Caco-2 (cell line): ENCODE results near the gene CA12. TPM values are rescaled to one million over a fixed set of nuclear protein-coding genes. Genes with fewer than 3 reads are reported as not detected.

Experiments
- BruUV-seq: library from RNA; stranded (reverse); fragments of 400-500 nt; replicated peaks from 2 replicates; lab custom pipeline; 2021; lab: Mats Ljungman, UMichigan
- CTCF ChIA-PET: fragments of 300-600 bp; sonication (Branson Sonifier 250); formaldehyde crosslinking; loops from one replicate; lab custom pipeline; 2022; ENCODE audit warnings: antibody characterized with exemption; lab: Charles Lee
- POLR2A ChIA-PET: fragments of 300-600 bp; sonication (Branson Sonifier 250); formaldehyde crosslinking; loops from one replicate; lab custom pipeline; 2022; ENCODE audit warnings: antibody characterized with exemption; lab: Charles Lee
- DNase-seq, 2 experiments: peaks; one replicate each; pipeline versions ENCODE4 v3.0.0 to v3.0.0-alpha.2; 2020 to 2022
- H3K27me3 ChIP-seq: replicated peaks from 2 replicates; pipeline ENCODE4 v1.6.0; 2011; ENCODE audit warnings: low read length; ENCODE audit not compliant: control insufficient read depth, insufficient read depth
- H3K36me3 ChIP-seq: 2 replicates; pipeline ENCODE4 v1.5.1; 2011; ENCODE audit warnings: low read length; ENCODE audit not compliant: control insufficient read depth, insufficient read depth
- H3K4me1 ChIP-seq: fragments of 250-450 bp; sonication (Bioruptor Pico); 2 replicates; pipeline ENCODE4 v1.5.1; 2020; ENCODE audit warnings: mild to moderate bottlenecking
- H3K4me3 ChIP-seq: 2 replicates; pipeline ENCODE4 v1.5.1; 2011; ENCODE audit warnings: low read depth, mild to moderate bottlenecking, control low read depth, low read length
- H3K9me3 ChIP-seq: fragments of 250-450 bp; sonication (Bioruptor Pico); 2 replicates; pipeline ENCODE4 v1.5.1; 2020; ENCODE audit warnings: mild to moderate bottlenecking, moderate library complexity
- H3K27ac Mint-ChIP-seq: one replicate; pipeline ENCODE4 v1.8.0; 2022; ENCODE audit warnings: mixed read lengths; ENCODE audit not compliant: unreplicated experiment
- H3K27me3 Mint-ChIP-seq: one replicate; pipeline ENCODE4 v1.8.0; 2022; ENCODE audit warnings: mixed read lengths; ENCODE audit not compliant: insufficient read depth, unreplicated experiment
- H3K36me3 Mint-ChIP-seq: one replicate; pipeline ENCODE4 v1.8.0; 2022; ENCODE audit warnings: mild to moderate bottlenecking, mixed read lengths; ENCODE audit not compliant: insufficient read depth, unreplicated experiment
- H3K4me1 Mint-ChIP-seq: one replicate; pipeline ENCODE4 v1.8.0; 2022; ENCODE audit warnings: low read depth, mixed read lengths; ENCODE audit not compliant: unreplicated experiment
- H3K4me3 Mint-ChIP-seq: one replicate; pipeline ENCODE4 v1.8.0; 2022; ENCODE audit warnings: mild to moderate bottlenecking, moderate library complexity, mixed read lengths; ENCODE audit not compliant: unreplicated experiment
- H3K9me3 Mint-ChIP-seq: one replicate; pipeline ENCODE4 v1.8.0; 2022; ENCODE audit warnings: mixed read lengths; ENCODE audit not compliant: unreplicated experiment
- intact Hi-C: fragments of 100-400 bp; cut with micrococcal nuclease; formaldehyde crosslinking; loops from one replicate; pipeline ENCODE4 v1.10.0; 2022; ENCODE audit not compliant: unreplicated experiment
- total RNA-seq: library from RNA; stranded (reverse); gene quantifications from 2 replicates; pipeline ENCODE4 v1.2.3, GENCODE V29; 2022
- TF ChIP-seq, protein P1 (sequence below), 2 experiments: fragments of 200-600 bp in 1 of 2; IDR thresholded peaks; 1 replicate in 1 of 2; 2 replicates in 1 of 2; pipeline versions ENCODE4 v1.5.1 to v1.8.0; 2011 to 2022; ENCODE audit warnings: antibody characterized with exemption in 1 of 2, control low read depth in 1 of 2, inconsistent platforms in 1 of 2, low read depth in 1 of 2, low read length in 1 of 2, mild to moderate bottlenecking in 1 of 2, moderate library complexity in 1 of 2; ENCODE audit not compliant: insufficient read depth in 1 of 2, severe bottlenecking in 1 of 2, unreplicated experiment in 1 of 2

The CA12 gene
- total RNA-seq, 1 experiment from 2014 or later = 1.0 TPM

DNA sequence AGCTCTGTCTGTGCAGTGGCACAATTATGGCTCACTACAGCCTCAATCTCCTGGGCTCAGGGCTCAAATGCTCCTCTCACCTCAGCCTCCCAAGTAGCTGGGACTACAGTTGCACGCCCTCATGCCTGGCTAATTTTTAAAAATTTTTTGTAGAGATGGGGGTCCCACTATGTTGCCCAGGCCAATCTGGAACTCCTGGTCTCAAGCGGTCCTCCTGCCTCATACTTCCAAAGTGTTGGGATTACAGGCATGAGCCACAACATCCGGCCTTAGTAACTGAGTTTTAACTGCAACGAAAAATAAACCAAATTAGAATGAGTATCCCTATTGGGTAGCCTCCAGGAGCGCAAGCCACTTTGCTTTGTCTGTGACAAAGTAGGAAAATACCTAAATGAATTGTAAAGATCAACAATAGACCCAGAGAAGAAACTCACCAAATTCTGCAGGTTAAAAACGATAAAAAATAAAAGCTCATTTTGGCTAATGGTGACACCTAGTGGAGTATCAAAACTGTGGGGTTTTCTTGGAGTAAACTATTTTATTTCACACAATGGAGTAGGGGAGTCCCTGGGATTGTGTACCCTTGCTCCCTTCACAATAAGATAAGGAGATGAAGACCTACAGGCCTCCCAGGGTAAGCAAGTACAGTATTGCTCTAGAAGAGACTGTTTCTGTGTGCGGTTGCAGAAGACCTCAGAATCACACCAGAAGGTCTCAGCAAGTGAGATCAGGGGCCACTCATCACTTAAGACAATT is 21.0 kb upstream of the CA12 start:
- BruUV-seq = no TSS peak
- intact Hi-C loops = loop anchor here (1.0 to 10.0 kb wide), 2 partner anchors 114 to 358 kb away; partner anchors contain the start of gene TPM1
- H3K4me1 Mint-ChIP-seq = no peaks in the 10 kb centered on the region
- TF ChIP-seq, protein P1, sequence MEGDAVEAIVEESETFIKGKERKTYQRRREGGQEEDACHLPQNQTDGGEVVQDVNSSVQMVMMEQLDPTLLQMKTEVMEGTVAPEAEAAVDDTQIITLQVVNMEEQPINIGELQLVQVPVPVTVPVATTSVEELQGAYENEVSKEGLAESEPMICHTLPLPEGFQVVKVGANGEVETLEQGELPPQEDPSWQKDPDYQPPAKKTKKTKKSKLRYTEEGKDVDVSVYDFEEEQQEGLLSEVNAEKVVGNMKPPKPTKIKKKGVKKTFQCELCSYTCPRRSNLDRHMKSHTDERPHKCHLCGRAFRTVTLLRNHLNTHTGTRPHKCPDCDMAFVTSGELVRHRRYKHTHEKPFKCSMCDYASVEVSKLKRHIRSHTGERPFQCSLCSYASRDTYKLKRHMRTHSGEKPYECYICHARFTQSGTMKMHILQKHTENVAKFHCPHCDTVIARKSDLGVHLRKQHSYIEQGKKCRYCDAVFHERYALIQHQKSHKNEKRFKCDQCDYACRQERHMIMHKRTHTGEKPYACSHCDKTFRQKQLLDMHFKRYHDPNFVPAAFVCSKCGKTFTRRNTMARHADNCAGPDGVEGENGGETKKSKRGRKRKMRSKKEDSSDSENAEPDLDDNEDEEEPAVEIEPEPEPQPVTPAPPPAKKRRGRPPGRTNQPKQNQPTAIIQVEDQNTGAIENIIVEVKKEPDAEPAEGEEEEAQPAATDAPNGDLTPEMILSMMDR (IDR thresholded peaks at IDR 0.05; ENCODE audit: insufficient read depth in 1 of 2, low read depth in 1 of 2, low read length in 1 of 2, severe bottlenecking in 1 of 2, unreplicated experiment in 1 of 2) = peak; percentile 54 to 65
- H3K4me3 Mint-ChIP-seq = no peak overlapping the region
- H3K9me3 Mint-ChIP-seq = no peaks in the 10 kb centered on the region
- Histone ChIP-seq H3K9me3 (no peaks in the 10 kb centered on the region), H3K4me3 (no peak overlapping the region), H3K36me3 (no peaks in the 10 kb centered on the region), H3K4me1 (no peaks in the 10 kb centered on the region), H3K27me3 (no peaks in the 10 kb centered on the region)
- DNase-seq = peak in 1 of 2 experiments; percentile 32
- ChIA-PET POLR2A (interaction anchor here (0.6 kb wide), 2 partner anchors 15 to 101 kb away, joined by 3 to 4 read pairs; no protein-coding TSS in a partner anchor), CTCF (interaction anchor here (0.6 to 1.0 kb wide), 7 partner anchors 57 to 256 kb away, joined by 3 to 10 read pairs (median 3); partner anchors contain the start of gene RPS27L)
- no peak overlapping the region for H3K27ac Mint-ChIP-seq
- no peaks in the 10 kb centered on the region for H3K36me3 Mint-ChIP-seq
- H3K27me3 Mint-ChIP-seq = no peaks in the 10 kb centered on the region

- Mint-ChIP-seq H3K4me1 (no peaks in the 10 kb centered on the region), H3K36me3 (no peaks in the 10 kb centered on the region), H3K27me3 (no peaks in the 10 kb centered on the region), H3K27ac (no peak overlapping the region), H3K4me3 (no peak overlapping the region), H3K9me3 (no peaks in the 10 kb centered on the region)
- TF ChIP-seq, protein P1 (IDR thresholded peaks at IDR 0.05; ENCODE audit: insufficient read depth in 1 of 2, low read depth in 1 of 2, low read length in 1 of 2, severe bottlenecking in 1 of 2, unreplicated experiment in 1 of 2) = no peak
- DNase-seq = no peak
- ChIA-PET CTCF (interaction anchor here (0.6 to 1.0 kb wide), 4 partner anchors 111 to 244 kb away, joined by 3 to 10 read pairs (median 6); partner anchors contain the start of gene RPS27L), POLR2A (no interaction called here)
- Histone ChIP-seq H3K9me3 (no peaks in the 10 kb centered on the region), H3K4me1 (no peaks in the 10 kb centered on the region), H3K36me3 (no peaks in the 10 kb centered on the region), H3K27me3 (no peaks in the 10 kb centered on the region), H3K4me3 (no peak overlapping the region)
- intact Hi-C loops = loop anchor here (10.0 kb wide), 1 partner anchor 357 kb away; the partner anchor contains the start of gene TPM1
- no TSS peak for BruUV-seq
Observed at GRCh38 chr15:63401714-63402497, 20.3 kb upstream of the CA12 start.

GRCh38 chr15:63401078-63401477 is 19.4 kb upstream of the CA12 start:
- Mint-ChIP-seq H3K9me3 (no peaks in the 10 kb centered on the region), H3K4me3 (no peak overlapping the region), H3K36me3 (no peaks in the 10 kb centered on the region), H3K27ac (no peak overlapping the region), H3K27me3 (no peaks in the 10 kb centered on the region), H3K4me1 (no peaks in the 10 kb centered on the region)
- intact Hi-C loops = loop anchor here (10.0 kb wide), 1 partner anchor 356 kb away; the partner anchor contains the start of gene TPM1
- CTCF ChIA-PET = no interaction called here
- H3K36me3 ChIP-seq = no peaks in the 10 kb centered on the region
- H3K4me3 ChIP-seq = no peak overlapping the region
- no TSS peak for BruUV-seq
- TF ChIP-seq, protein P1 (IDR thresholded peaks at IDR 0.05; ENCODE audit: insufficient read depth in 1 of 2, low read depth in 1 of 2, low read length in 1 of 2, severe bottlenecking in 1 of 2, unreplicated experiment in 1 of 2) = no peak
- DNase-seq = no peak
- POLR2A ChIA-PET = no interaction called here
- H3K4me1 ChIP-seq = no peaks in the 10 kb centered on the region
- H3K9me3 ChIP-seq = no peaks in the 10 kb centered on the region
- H3K27me3 ChIP-seq = no peaks in the 10 kb centered on the region
